ENCODE measurements around the gene TTLL7.

DNA sequence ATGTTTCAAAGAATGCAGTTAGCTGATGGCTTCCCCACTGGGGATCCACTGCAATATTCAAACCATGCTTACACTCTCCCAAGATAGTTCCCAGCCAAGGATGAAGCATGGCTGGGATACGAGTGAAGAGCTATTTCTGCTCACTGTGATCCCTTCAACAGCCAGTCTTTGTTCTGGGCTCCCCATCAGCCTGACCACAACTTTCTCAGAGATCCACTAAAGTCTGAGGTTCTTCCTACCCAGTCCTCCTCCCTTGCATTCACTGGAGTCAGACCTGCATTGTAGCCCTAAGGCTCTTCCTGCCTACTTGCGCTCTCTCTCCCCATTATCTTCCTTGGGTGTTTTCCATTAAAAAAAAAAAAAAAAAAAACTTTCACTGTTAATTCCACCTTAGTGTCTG lies 101.4 kb downstream of the TTLL7 start:
- TF ChIP-seq, protein P1, sequence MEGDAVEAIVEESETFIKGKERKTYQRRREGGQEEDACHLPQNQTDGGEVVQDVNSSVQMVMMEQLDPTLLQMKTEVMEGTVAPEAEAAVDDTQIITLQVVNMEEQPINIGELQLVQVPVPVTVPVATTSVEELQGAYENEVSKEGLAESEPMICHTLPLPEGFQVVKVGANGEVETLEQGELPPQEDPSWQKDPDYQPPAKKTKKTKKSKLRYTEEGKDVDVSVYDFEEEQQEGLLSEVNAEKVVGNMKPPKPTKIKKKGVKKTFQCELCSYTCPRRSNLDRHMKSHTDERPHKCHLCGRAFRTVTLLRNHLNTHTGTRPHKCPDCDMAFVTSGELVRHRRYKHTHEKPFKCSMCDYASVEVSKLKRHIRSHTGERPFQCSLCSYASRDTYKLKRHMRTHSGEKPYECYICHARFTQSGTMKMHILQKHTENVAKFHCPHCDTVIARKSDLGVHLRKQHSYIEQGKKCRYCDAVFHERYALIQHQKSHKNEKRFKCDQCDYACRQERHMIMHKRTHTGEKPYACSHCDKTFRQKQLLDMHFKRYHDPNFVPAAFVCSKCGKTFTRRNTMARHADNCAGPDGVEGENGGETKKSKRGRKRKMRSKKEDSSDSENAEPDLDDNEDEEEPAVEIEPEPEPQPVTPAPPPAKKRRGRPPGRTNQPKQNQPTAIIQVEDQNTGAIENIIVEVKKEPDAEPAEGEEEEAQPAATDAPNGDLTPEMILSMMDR (IDR thresholded peaks at IDR 0.05) = no peak
- TF ChIP-seq EP300 (IDR thresholded peaks at IDR 0.05) = no peak

Measured in tibial nerve (tissue), 4 donors.